GM21515 (cell line): ENCODE results near the gene NCR2.

ENCODE experiments used
- ATAC-seq: cut with Tn5 transposase; IDR thresholded peaks from one replicate; pipeline ENCODE4 v1.9.1; 2021; ENCODE audit not compliant: unreplicated experiment

NCR2 gene

GRCh38 chr6:41331401-41332150 is 3.8 kb upstream of the NCR2 start:
- ATAC-seq: no peak

GRCh38 chr6:41332241-41332640 is 3.2 kb upstream of the NCR2 start:
- ATAC-seq: no peak

GRCh38 chr6:41332842-41333736 is 2.3 kb upstream of the NCR2 start:
- no peak for ATAC-seq

- ATAC-seq: no peak
Observed at GRCh38 chr6:41334482-41335040, 847 bp upstream of the NCR2 start.

GRCh38 chr6:41335943-41336342 is 535 bp downstream of the NCR2 start:
- ATAC-seq: no peak

GRCh38 chr6:41336824-41337223 is 1.4 kb downstream of the NCR2 start:
- ATAC-seq: no peak

GRCh38 chr6:41337709-41338108 is 2.3 kb downstream of the NCR2 start:
- no peak for ATAC-seq

- no peak for ATAC-seq
Observed at GRCh38 chr6:41338659-41339058, 3.3 kb downstream of the NCR2 start.

GRCh38 chr6:41341580-41341979 is 6.2 kb downstream of the NCR2 start:
- ATAC-seq: no peak

- ATAC-seq: no peak
Observed at GRCh38 chr6:41342241-41342640, 6.8 kb downstream of the NCR2 start.

GRCh38 chr6:41343641-41344187 is 8.3 kb downstream of the NCR2 start:
- no peak for ATAC-seq

- ATAC-seq: no peak
Observed at GRCh38 chr6:41344876-41345275, 9.5 kb downstream of the NCR2 start.

- no peak for ATAC-seq
Observed at GRCh38 chr6:41345901-41346300, 10.5 kb downstream of the NCR2 start.

GRCh38 chr6:41346441-41346840 is 11.0 kb downstream of the NCR2 start:
- ATAC-seq: no peak

- ATAC-seq: no peak
Observed at GRCh38 chr6:41347378-41348050, 12.1 kb downstream of the NCR2 start.

- no peak for ATAC-seq
Observed at GRCh38 chr6:41348934-41349333, 13.5 kb downstream of the NCR2 start.

GRCh38 chr6:41352396-41352795 is 17.0 kb downstream of the NCR2 start:
- no peak for ATAC-seq

- ATAC-seq: no peak
Observed at GRCh38 chr6:41352907-41353306, 17.5 kb downstream of the NCR2 start.

GRCh38 chr6:41353333-41353732 is 17.9 kb downstream of the NCR2 start:
- no peak for ATAC-seq

GRCh38 chr6:41355952-41356351 is 20.5 kb downstream of the NCR2 start:
- no peak for ATAC-seq

GRCh38 chr6:41356825-41357224 is 21.4 kb downstream of the NCR2 start:
- no peak for ATAC-seq
